Measurements from ENCODE around the gene GFAP.

DNA sequence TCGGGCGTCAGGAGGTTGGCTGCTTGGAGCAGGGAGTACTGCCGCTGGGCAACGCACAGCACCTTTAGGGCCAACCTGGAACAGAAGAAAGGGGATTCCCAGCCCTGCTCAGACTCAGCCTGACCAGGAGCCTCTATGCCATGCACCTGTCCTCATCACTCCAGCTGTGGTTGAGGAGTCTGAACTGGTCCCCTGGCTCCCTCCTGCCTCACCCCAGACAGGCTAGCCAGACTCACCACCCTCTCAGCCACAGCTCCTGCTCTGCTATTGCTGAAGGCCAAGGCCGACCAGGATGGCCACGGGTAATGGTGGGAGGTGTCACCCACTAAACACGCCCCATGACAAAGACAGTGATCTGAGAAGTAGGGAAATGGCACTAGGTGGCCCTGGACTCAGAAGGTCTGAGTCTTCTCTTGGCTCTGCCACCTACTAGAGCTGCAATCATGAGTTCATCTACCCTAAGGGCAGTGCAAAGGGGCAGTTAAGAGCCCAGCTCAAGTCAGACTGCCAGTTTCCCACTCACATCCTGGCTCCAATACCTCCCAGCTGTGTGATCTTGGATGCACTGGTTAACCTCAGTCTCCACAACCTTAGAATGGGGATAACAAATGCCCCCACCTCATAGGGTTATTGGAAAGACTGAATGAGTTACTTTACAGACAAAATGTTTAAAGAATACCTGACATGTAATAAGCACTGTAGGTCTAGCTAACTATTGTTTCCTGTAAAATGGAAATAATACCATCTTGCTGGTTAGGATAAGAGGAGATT, 13.8 kb upstream of the GFAP start:
- TF ChIP-seq CSDC2 (CRISPR knock-in tag; IDR thresholded peaks at IDR 0.05) = no peak
- no peak for TF ChIP-seq PPARA (CRISPR knock-in tag; IDR thresholded peaks at IDR 0.05; ENCODE audit: borderline replicate concordance)
- no peak for TF ChIP-seq ISL1 (CRISPR knock-in tag; IDR thresholded peaks at IDR 0.05)
- TF ChIP-seq, protein P1, sequence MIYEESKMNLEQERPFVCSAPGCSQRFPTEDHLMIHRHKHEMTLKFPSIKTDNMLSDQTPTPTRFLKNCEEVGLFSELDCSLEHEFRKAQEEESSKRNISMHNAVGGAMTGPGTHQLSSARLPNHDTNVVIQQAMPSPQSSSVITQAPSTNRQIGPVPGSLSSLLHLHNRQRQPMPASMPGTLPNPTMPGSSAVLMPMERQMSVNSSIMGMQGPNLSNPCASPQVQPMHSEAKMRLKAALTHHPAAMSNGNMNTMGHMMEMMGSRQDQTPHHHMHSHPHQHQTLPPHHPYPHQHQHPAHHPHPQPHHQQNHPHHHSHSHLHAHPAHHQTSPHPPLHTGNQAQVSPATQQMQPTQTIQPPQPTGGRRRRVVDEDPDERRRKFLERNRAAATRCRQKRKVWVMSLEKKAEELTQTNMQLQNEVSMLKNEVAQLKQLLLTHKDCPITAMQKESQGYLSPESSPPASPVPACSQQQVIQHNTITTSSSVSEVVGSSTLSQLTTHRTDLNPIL (CRISPR knock-in tag; IDR thresholded peaks at IDR 0.05; ENCODE audit: low read depth) = no peak
- TF ChIP-seq ZFP30 (CRISPR knock-in tag; IDR thresholded peaks at IDR 0.05) = no peak
- no peak for TF ChIP-seq ZNF8 (CRISPR knock-in tag; IDR thresholded peaks at IDR 0.05)
